Uterus (tissue), 2 donors: ENCODE data around the gene P2RY2.

Experiments
- POLR2A ChIP-seq, 2 donors: fragments of 450-650 bp; IDR thresholded peaks; one replicate each; pipeline ENCODE4 v1.6.1; 2016; ENCODE audit warnings: antibody characterized with exemption in 2 of 2, mild to moderate bottlenecking in 1 of 2, moderate library complexity in 1 of 2
- TF ChIP-seq, protein P1 (sequence below), 4 experiments: fragments of 200-600 bp in 2 of 4; fragments of 450-650 bp in 2 of 4; sonication (generic) in 2 of 4; IDR thresholded peaks; one replicate each; pipeline ENCODE4 v1.5.1; 2016 to 2019; ENCODE audit warnings: antibody characterized with exemption in 4 of 4, mild to moderate bottlenecking in 2 of 4, moderate library complexity in 1 of 4

DNA sequence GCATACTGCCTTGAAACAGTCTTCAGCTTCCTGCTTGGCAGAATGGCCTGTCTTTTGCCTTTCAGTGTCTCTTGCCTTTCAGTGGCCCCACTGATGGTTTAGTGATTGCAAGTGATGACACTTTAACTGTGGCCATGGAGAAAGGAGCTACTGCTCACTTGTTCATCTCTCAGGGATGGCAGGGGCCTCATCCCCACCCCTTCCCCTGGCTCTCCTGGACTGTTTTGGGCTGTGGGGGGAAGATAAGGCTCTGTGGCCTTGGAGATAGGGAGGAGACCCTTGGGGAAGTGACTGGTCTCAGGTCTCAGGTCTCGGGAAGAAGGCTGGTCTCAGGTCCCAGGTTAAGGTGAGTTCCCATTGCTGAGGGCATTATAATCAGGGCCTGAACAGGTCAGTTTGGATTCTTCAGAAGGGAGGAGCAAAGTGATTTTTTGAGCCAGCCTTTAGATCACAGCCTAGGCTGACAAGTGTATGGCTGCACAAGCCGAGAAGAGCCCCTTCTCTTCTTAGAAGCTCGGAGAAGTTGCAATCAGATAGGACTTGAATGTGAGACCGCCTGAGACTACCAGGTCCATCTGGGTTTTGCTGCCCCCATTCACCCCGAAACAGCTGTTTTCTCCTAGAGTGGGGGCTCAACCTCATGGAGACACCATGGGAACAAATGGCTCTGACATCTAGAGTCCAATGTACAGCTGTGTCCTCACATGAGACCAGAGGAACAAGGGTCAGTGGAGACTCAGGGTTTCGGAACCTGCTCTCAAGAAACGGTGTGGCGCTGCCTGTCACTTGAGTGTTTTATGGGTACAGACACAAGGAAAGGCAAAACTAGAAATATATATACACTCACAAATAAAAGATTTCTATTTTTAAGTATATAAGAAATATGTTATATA is 15.9 kb upstream of the P2RY2 start:
- TF ChIP-seq, protein P1, sequence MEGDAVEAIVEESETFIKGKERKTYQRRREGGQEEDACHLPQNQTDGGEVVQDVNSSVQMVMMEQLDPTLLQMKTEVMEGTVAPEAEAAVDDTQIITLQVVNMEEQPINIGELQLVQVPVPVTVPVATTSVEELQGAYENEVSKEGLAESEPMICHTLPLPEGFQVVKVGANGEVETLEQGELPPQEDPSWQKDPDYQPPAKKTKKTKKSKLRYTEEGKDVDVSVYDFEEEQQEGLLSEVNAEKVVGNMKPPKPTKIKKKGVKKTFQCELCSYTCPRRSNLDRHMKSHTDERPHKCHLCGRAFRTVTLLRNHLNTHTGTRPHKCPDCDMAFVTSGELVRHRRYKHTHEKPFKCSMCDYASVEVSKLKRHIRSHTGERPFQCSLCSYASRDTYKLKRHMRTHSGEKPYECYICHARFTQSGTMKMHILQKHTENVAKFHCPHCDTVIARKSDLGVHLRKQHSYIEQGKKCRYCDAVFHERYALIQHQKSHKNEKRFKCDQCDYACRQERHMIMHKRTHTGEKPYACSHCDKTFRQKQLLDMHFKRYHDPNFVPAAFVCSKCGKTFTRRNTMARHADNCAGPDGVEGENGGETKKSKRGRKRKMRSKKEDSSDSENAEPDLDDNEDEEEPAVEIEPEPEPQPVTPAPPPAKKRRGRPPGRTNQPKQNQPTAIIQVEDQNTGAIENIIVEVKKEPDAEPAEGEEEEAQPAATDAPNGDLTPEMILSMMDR (IDR thresholded peaks at IDR 0.05), result no peak
- TF ChIP-seq POLR2A (IDR thresholded peaks at IDR 0.05), result no peak
